Fibroblast of skin of left biceps (primary cell): Measurements from ENCODE around the gene C1QL1.

Experiments
- DNase-seq, 2 experiments: peaks; one replicate each; pipeline ENCODE4 v3.0.0-alpha.2; 2013; ENCODE audit warnings: low read depth in 2 of 2

Gene C1QL1

GRCh38 chr17:44989552-44990138, 21.5 kb upstream of the C1QL1 start:
- DNase-seq = no peak

- DNase-seq = no peak
Observed at GRCh38 chr17:44988044-44988942, 20.2 kb upstream of the C1QL1 start.

GRCh38 chr17:44983563-44983962, 15.5 kb upstream of the C1QL1 start:
- DNase-seq = no peak

- DNase-seq = no peak
Observed at GRCh38 chr17:44982113-44982702, 14.1 kb upstream of the C1QL1 start.

GRCh38 chr17:44981221-44981968, 13.3 kb upstream of the C1QL1 start:
- no peak for DNase-seq

GRCh38 chr17:44979426-44979995, 11.4 kb upstream of the C1QL1 start:
- DNase-seq = no peak

GRCh38 chr17:44978807-44979206, 10.7 kb upstream of the C1QL1 start:
- DNase-seq = no peak

- DNase-seq = no peak
Observed at GRCh38 chr17:44977814-44978550, 9.9 kb upstream of the C1QL1 start.

- DNase-seq = no peak
Observed at GRCh38 chr17:44977065-44977464, 9.0 kb upstream of the C1QL1 start.

- no peak for DNase-seq
Observed at GRCh38 chr17:44976206-44976605, 8.1 kb upstream of the C1QL1 start.

- DNase-seq = no peak
Observed at GRCh38 chr17:44972953-44973352, 4.8 kb upstream of the C1QL1 start.

- no peak for DNase-seq
Observed at GRCh38 chr17:44971776-44972483, 3.8 kb upstream of the C1QL1 start.

GRCh38 chr17:44970136-44970741, 2.1 kb upstream of the C1QL1 start:
- no peak for DNase-seq

GRCh38 chr17:44969144-44969780, 1.2 kb upstream of the C1QL1 start:
- DNase-seq = no peak

- no peak for DNase-seq
Observed at GRCh38 chr17:44967907-44968224, 237 bp downstream of the C1QL1 start.

GRCh38 chr17:44967026-44967906, 837 bp downstream of the C1QL1 start:
- no peak for DNase-seq

GRCh38 chr17:44966348-44967025, 1.6 kb downstream of the C1QL1 start:
- no peak for DNase-seq
